GM12892 (cell line): ENCODE results near the gene TMEM150A.
A peak's percentile ranks its signal among the peaks of the same experiment; 100 is the strongest.

Source experiments
- POLR2A ChIP-seq: IDR thresholded peaks from 2 replicates; pipeline ENCODE4 v1.6.1; 2011; ENCODE audit warnings: low read depth, low read length, control low read depth
- POLR2AphosphoS5 ChIP-seq: IDR thresholded peaks from 2 replicates; pipeline ENCODE4 v1.6.1; 2011; ENCODE audit warnings: low read depth, low read length, control low read depth
- TAF1 ChIP-seq: IDR thresholded peaks from 2 replicates; pipeline ENCODE4 v1.6.1; 2011; ENCODE audit warnings: low read depth, mild to moderate bottlenecking, control low read depth, low read length, borderline replicate concordance

GRCh38 chr2:85595301-85596025 is 7.0 kb downstream of the TMEM150A start, which contains the start of gene RNF181:
- TF ChIP-seq POLR2A (peak; percentile 90), TAF1 (no peak), POLR2AphosphoS5 (peak; percentile 80)
